GM19397 (cell line): ENCODE measurements around the gene ARL11.
"Not testable (repeated sequence)": the region's sequence is repeated elsewhere in the genome, so short reads cannot be mapped to it uniquely, and the experiment has no call there.

ENCODE experiments used
- ATAC-seq: cut with Tn5 transposase; IDR thresholded peaks from one replicate; pipeline ENCODE4 v1.9.1; 2021; ENCODE audit warnings: mild to moderate bottlenecking, moderate library complexity; ENCODE audit not compliant: unreplicated experiment

Gene ARL11

DNA sequence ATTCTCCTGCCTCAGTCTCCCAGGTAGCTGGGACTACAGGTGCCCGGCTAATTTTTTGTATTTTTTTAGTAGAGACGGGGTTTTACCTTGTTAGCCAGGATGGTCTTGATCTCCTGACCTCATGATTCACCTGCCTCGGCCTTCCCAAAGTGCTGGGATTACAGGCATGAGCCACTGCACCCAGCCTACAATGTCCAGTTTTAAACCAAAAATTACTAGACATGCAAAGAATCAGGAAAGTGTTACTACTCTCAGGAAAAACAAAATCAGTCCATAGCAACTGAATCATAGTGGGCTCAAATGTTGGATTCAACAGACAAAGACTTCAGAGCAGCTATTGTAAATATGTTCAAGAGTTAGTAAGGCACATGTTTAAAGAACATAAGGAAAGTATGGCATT lies 16.3 kb upstream of the ARL11 start:
- ATAC-seq, result not testable (repeated sequence)

DNA sequence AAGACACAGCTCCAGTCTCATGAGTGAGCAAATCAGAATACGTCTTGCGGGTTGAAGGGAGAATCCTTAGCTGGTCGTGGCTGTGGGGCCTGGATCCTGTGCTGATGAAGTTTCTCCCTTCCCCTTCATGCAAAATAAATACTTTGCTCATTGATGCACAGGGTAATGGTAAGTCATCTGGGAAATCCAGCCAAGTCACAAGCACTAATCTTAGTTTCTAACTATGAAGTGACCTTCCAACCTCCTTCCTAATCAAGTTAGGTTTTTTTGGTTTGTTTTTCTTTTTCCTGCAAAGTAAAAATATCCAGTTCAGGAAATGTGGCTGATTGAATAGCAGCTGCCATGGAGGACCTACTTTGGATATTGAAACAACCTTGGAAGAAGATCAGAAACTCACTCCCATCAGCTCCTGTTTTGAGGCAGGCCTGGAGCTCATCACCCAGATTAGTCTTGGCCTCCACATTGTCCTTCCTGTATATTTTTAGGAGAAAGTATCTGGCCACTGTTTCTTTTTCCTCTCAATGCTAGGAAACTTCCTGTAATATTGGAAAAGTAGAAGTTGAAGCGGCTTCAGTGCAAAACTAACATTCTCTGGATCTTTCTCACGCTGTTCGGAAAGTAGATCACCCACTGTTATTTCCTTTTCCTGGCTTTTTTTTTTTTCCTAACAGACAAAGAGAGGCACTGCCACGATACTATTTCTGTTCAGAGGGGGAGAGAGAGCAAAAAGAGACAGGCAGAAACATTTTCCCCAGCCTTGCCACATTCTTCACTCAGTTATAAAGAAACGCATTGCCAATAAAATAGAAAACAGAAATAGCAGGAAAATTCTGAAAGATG lies 12.3 kb upstream of the ARL11 start:
- ATAC-seq, result no peak

DNA sequence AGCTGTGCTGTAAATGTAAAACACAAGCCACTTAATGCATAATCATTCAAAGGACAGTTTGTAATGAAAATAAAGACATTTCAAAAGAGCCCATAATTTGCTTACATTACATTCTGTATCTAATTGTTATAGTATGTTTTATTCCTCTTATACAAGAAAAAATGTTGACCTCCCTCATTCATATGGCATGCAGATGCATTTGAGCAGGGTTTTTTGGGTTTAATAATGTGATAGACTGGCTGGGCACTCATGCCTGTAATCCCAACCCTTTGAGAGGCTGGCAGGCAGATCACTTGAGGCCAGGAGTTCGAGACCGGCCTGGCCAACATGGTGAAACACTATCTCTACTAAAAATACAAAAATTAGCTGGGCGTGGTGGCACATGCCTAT lies 11.6 kb upstream of the ARL11 start:
- no peak for ATAC-seq

DNA sequence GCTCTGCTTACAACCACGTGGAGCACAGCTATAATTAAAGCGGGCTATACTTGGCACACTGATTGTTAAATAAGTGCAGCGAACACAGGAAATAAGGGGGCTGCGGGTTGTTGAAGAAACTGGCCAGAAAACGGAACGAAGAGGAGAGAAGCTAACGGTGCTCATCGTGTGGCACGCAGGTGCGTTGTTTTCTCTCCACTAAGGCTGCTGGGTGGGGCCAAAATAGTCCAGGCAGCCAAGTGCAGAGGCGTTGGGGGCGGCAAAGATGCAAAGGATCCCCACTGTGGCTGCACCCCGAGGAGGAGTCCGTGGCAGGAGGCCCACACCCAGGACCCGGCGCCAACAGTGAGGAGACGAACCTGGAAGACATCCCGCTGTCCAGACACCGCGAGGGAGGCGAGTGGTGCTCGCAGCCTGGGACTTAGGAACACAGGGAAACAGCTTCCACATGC lies 8.1 kb upstream of the ARL11 start:
- peak; percentile 78 for ATAC-seq

DNA sequence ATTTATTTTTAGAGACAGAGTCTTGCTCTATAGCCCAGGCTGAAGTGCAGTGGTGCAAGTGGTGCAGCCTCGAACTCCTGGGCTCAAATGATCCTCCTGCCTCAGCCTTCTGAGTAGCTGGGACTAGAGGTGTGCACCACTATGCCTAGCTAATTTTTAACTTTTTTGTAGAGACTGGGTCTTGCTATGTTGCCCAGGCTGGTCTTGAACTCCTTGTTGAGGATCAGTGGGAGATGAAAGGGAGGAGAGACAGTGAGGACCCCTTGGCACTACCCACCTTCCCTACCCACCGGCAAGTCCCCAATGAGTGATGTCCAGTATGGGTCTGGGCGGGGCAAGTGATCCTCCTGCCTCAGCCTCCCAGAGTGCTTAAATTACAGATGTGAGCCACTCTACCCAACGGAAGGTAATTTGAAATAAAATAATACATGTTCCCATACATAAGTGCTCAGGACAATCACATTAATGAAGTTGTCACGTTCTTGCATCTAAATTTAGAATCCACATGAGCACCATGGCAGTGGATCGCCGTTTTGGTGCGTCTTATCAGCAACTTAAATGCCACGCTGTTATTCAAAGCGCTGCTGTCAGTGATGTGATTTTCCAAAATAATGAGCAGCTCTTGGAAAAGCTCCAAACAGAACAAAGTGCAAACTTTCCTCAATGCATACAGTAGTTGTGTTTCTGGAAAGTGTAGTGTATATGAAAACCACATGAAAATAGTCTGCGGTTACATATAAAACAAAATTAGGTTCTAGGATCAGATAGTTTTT lies 5.9 kb upstream of the ARL11 start:
- no peak for ATAC-seq

DNA sequence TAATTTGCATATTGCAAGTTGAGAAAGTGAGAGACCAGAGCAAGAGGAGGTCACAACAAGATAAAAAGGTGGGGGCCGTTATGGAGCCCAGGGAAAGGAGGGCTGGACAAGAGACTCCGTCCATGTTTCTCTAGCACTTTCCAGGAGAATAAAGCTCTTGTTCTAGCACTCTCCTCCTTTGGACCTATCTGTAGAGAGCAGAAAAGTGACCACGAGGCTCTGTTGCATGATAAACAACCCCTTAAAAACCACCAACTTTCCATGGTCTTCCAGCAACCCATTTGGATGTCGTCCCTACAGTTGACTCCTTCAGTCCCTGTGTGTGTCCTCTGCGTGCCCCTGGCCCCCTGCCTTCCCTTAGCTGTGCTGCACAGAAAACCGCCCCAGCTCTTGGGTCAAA lies 4.1 kb upstream of the ARL11 start:
- ATAC-seq, result no peak

DNA sequence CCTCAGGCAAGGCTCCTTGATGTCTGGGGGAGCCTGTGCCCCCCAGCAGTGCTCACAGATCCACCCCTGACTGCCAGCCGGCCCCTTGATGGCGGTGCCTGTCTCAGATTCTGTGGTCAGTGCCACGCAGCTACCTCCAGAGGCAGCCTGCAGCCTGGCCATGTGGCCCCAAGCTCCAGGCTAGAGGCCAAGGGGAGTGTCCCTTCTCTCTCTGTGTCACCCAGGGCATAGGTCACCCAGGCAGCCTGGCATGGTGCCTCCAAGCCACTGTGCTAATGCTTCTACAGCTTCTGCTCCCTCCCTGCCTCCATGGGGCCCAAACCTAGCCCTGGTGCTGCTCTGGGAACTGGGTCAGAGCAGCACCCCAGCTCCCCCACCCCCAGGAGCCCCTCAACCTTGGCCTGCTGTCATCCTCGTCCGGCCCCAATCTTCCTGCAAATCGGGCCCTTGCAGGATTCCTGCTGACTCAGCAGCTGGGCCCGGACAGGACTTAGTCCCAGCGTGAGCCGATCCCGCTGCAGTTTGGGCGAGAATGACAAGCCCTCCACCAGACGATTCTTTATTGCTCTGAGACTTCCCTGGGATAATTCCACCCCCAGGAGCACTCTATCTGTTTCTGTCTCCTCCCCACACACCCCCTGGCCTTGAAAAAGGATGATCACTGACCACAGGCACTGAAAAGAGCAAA lies 2.8 kb upstream of the ARL11 start:
- no peak for ATAC-seq

DNA sequence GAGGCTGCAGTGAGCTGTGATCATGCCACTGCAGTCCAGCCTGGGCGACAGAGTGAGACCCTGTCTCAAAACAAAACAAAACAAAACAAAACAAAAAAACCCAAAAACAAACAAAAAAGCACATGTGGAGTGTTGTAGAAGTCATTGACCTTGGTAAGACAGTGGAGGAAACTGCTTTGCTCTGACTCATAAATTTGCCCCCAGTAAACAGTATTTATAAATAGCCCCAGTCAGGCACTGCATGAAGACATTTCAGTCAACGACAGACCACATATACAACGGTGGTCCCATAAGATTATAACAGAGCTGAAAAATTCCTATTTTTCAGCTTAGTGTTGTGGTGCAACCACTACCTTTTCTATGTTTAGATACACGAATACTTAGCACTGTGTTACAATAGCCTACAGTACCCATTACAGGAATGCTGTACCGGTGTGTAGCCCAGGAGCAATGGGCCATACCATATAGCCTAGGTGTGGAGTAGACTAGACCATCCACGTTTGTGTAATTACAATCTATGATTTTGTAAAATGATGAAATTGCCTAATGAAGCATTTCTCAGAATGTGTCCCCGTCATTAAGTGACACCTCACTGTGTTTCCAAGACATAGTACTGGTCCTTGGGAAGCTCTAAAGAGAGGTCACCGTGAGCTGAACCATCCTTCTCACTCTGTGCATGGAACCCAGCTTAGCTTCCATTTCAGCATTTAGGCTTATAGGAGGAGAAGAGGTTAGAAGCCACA lies 1.1 kb downstream of the ARL11 start:
- ATAC-seq, result no peak

DNA sequence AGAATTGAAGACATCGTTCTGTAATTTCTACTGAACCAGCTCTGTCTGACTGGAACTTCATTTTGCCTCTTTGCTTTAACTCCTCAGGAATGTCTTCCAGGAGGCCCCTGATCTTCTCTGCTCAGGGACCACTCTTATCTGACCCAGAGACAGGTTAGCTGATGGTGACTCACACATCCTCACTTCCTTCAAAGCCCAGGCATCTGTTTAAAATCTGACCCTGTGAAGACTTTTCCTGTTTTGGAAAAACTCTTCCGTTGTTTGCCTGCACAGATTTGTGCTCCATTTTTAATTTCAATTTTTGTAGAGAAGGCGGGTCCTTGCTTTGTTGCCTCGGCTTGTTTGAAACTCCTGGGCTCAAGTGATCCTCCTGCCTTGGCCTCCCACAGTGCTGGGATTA lies 1.6 kb downstream of the ARL11 start:
- no peak for ATAC-seq

DNA sequence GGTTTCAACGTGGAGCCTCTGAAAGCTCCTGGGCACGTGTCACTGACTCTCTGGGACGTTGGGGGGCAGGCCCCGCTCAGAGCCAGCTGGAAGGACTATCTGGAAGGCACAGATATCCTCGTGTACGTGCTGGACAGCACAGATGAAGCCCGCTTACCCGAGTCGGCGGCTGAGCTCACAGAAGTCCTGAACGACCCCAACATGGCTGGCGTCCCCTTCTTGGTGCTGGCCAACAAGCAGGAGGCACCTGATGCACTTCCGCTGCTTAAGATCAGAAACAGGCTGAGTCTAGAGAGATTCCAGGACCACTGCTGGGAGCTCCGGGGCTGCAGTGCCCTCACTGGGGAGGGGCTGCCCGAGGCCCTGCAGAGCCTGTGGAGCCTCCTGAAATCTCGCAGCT lies 2.3 kb downstream of the ARL11 start:
- no peak for ATAC-seq

DNA sequence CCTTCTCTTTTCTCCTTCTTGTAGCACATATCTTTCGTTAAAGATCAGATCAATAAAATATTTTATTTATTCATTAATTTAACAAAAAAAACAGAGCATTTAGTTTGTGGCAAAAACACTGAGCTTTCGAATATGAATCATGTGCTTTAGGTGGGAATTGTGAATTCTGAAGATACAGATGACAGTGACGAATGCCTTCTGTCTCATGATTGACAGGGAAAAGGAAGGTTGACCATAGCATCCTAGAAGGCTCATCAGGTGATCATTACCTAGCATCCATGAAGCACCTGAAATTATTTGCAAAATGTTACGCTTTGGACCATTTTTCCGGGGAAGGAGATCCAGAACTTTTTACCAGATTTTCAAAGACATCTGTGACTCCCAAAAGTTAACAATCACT lies 3.8 kb downstream of the ARL11 start:
- no peak for ATAC-seq

DNA sequence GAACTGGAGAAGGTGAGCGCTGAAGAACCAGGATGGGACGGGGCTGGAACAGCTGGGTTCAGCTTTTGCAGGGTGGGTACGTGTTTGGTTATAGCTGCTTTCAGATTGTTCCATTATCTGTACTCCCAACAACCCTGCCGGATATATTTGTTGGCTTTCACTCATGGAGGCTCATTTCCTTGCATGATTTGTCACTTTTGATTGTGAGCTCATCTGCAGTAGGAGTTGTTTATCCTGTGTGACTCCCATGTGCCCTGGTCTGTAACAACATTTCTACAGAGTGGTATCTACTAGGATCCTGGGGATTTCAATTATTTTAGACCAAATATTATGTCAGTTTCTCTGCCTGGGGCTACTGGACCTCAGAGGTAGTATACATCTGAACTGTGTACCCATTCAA lies 5.4 kb downstream of the ARL11 start:
- no peak for ATAC-seq

DNA sequence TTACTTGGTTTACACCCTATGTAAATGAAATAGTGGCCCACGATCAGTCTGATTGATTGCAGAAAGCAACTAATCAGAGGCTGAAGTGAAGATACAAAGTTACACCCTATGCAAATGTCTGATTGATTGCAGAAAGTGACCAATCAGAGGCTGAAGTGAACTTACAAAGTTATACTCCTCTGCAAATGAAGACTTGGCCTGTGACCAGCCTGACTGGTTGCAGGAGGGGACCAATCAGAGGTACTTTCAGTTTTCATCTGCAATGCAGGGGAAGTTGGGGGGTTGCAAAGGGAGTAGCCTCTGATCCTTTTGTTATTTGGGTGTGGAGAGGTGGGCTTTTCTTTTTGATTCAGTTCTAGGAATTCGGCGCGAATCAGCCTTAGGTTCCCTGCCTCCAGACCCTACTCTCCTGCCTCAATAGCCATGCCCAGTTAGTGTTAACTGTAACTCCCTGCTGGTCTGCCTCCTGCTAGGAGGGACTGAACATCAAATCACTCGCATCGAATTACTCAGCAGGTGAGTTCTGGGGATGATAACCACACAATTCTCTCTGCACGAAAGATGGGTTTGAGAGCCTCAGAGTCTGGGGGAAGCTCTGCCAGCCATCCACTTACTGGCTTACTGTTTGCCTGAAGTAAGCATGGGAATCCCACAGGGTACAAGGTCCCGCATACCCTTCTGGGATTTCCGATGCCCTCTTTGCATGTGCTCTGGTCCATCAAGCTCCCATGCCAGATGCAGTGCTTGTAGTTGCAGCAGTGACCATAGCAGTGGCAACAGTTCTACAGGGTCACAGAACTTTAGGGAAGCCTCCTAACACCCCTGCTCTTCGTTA lies 7.5 kb downstream of the ARL11 start:
- ATAC-seq, result peak; percentile 65

DNA sequence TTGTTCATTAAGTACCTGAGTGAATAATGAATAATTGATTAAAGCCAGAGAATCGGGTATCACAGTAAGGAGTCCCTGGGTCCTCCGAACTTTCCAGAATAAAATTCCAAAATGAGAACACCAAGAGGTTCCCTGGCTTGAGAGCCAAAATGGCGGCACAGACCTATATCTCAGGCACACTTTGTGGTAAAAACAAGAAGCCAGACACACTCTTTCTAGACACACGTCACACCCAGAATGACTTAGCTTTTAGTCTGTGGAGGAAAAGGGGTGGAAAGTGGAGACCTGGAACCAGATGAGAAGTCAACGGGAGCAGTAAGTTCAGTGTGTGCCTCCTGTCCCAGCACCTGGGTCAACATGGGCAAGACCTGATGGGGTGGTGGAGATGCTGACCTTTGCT lies 8.4 kb downstream of the ARL11 start:
- ATAC-seq, result no peak

DNA sequence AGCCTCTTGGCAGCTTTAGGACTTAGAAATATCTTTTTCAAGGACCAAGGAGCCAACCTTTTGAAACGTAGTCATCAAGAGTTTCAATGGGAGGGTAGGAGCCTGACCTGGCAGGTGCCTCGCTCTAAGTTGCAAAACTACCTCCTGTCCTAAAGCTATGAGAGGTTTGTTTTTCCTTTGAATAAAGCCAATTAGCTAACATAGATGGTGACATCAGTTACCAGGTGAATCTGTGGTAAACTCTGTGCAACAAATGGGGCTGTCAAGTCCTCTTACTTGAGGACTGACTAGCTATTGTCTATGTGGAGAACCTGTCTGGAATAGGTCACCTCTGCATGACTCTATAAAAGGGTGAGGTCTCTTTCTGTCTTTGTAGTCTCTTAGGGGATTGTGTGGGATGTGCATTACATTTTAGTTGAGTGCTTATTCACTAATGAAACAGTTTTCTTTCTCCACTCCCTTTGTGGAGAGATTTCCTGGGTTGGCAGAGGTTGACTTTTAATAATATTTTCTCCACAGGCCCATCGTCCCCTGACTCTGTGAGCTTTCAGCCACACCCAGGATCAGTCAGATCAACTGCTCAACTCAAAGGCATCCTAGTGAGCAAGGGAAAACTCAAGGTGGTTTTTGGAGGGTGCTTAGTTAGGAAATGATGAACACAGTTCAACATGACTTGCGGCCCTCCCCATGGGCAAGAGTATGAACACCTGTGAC lies 9.9 kb downstream of the ARL11 start:
- no peak for ATAC-seq

DNA sequence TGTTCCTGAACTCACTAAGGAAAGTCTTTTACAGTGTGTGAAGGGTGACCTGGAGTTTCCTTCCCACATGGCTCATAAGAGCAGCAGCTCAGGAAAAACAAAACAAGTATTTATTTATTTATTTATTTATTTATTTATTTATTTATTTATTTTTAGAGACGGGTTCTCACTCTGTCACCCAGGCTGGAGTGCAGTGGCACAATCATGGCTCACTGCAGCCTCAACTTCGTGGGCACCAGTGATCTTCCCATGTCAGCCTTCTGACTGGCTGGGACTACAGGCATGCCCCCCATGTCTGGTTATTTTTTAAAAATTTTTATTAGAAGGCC lies 10.4 kb downstream of the ARL11 start:
- no peak for ATAC-seq

DNA sequence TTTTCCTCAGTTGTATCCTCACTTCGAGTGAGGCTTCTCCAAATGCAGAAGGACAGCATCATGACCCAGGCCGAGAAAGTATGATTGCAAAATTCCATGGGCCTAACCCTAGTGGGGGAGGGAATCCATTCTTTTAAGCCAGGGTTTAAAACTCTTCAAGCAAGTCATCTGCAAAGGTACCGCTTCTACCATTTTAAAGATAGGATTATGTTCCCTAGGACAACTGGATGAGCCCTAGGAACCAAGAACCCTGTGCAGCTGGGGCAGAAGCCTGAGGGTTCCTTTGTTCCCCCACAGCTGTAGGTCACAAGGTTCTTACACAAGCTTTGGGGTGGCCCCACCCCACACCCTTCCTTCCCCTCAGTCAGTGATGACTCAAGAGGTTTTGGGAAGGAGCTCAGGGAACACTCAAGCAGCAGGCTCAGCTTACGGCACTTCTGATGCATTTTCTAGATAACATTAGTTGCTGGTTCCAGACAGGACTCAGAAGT lies 13.5 kb downstream of the ARL11 start:
- ATAC-seq, result no peak

DNA sequence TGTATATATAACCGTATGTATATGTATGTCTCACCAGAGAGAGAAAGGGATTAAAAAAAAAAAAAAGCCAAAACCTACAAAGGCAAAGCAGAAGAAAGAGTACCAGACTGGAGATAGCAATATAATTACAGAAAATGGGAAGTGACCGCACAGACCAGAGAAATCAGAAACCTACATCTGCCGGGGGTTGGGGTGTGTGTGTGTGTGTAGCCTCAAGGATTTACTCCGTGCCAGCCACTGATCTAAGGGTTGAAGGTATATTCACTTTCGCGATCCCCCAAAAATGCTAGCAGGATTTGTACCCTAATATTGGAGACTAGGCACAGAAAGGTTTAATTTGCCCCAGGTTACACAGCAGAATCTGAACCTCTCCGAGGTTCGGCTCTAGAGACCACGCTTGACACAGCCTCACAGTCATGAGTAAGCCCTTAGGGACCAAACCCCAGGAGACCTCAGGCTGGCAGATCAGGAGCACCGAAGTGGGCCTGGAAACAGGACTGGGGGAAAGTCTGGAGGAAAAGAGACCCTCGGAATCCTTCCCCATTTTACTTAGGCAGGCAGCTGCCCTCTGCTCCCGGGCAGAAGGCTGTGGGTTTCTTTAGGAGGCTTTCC lies 14.8 kb downstream of the ARL11 start:
- no peak for ATAC-seq

DNA sequence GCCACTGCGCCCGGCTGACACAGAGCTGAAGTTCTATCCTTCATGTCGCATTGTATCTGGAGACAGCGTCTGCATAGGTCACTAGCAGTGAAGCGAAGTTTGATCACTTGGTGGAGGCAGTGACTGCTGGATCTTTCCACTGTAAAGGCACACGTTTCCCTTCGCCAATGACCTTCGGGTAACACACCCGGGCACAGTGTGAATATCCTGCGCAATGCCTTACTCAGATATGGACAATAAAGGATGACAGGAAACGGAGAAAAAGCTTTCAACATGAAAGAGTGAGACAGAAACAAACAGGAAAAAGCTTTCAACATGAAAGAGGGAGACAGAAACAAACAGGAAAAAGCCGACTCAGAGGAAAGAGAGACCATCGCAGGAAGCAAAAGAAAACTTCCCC lies 17.1 kb downstream of the ARL11 start:
- no peak for ATAC-seq
